GM11168 (cell line): ENCODE results near the gene RPTN.
"Not testable (repeated sequence)": the region's sequence is repeated elsewhere in the genome, so short reads cannot be mapped to it uniquely, and the experiment has no call there.

Experiments used
- in situ Hi-C: fragments of 300-500 bp; cut with MboI; formaldehyde crosslinking; loops from one replicate; pipeline ENCODE4 v1.12.0; 2022; ENCODE audit warnings: low sequenced_read_pairs; ENCODE audit not compliant: unreplicated experiment

RPTN gene

DNA sequence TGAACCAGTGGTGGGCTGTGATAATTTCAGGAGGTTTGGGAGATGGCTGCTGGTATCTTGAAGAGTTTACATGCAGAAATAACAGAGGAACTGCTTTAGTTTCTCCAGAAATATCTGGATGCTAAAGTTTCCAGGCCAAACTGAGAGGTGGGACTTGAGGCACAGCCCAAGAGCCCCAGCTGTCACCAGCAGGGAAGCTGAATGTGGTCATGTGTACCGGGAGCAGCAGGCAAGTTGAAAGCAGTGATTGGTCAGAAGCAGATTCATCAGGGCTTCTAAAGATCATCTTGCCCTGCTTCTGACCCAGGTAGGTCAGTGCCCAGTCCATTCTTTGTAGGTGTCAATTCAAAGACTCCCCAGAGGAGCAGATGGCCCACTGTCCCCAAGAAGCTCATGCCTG lies 7.9 kb upstream of the RPTN start:
- in situ Hi-C loops, result no loop called here

GRCh38 chr1:152165286-152166077 lies 6.5 kb upstream of the RPTN start:
- in situ Hi-C loops, result no loop called here

GRCh38 chr1:152164517-152165136 lies 5.6 kb upstream of the RPTN start:
- in situ Hi-C loops, result no loop called here

GRCh38 chr1:152162792-152163463 lies 3.9 kb upstream of the RPTN start:
- in situ Hi-C loops, result no loop called here

DNA sequence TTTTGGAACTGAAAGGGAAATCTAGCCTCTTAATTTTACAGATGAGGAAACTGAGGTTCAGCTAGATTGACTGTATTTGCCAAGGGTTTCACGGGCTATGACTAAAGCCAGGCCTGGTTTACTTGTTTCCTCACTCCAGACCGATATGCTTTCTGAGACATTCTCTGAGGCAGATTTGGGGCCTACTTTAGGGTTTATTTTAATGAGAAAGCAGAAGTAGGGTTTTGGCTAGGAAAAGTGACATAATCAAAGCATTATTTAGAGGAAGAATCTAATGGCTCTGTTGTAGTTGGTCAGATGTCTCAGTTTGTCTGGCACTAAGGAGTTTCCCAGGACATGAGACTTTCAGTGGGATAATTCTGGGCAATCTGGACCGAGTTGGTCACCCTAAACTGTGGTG lies 1.5 kb upstream of the RPTN start:
- in situ Hi-C loops, result no loop called here

GRCh38 chr1:152153996-152154395 lies 5.0 kb downstream of the RPTN start:
- in situ Hi-C loops, result no loop called here

GRCh38 chr1:152151646-152152045 lies 7.4 kb downstream of the RPTN start:
- in situ Hi-C loops, result no loop called here

GRCh38 chr1:152148981-152149380 lies 10.0 kb downstream of the RPTN start:
- in situ Hi-C loops, result no loop called here

- in situ Hi-C loops, result no loop called here
Measured at GRCh38 chr1:152148051-152148450, 11.0 kb downstream of the RPTN start.

DNA sequence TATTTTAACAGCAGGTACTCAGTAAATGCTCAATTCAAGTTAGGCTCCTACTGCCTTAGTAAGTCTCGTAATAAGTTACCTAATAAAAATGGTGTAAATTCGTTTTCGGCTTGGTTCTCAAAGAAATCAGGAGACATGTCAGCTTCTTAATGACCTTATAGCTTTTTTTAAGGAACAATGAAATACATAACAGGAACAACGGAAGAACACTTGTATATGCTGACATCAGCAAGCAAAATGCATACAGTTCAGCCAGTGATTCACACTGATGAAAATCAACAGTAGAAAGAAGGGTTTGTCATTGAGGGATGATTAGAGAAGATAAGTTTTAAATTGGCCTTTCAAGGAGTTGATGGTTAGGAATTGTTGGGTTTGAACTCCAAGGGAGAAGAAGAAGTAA lies 13.3 kb downstream of the RPTN start:
- in situ Hi-C loops, result no loop called here

- in situ Hi-C loops, result not testable (repeated sequence)
Measured at GRCh38 chr1:152144674-152145183, 14.3 kb downstream of the RPTN start.

GRCh38 chr1:152143150-152143887 lies 15.7 kb downstream of the RPTN start:
- in situ Hi-C loops, result no loop called here

GRCh38 chr1:152141971-152142584 lies 16.9 kb downstream of the RPTN start:
- in situ Hi-C loops, result no loop called here

- in situ Hi-C loops, result no loop called here
Measured at GRCh38 chr1:152137215-152137614, 21.8 kb downstream of the RPTN start.

DNA sequence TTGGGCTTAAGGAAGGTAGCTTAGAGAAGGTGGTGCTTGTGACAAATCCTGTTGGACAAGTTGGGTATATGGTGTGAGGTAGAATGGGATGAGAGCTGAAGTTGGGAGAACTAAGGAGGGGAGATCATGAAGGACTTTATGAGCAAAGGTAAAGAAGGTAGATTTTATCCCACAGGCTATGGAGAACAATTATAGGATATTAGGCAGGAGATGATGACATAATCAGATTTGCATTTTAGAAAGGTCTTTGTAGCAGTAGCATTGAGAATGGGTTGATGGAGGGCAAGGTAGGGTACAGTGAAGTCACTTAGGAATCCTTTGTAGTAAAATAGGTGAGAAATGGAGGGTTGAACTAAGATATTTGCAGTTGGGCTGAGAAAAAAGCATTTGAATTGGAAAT lies 28.8 kb downstream of the RPTN start:
- in situ Hi-C loops, result no loop called here

- in situ Hi-C loops, result no loop called here
Measured at GRCh38 chr1:152127673-152128072, 31.4 kb downstream of the RPTN start.

- in situ Hi-C loops, result no loop called here
Measured at GRCh38 chr1:152125834-152126443, 33.1 kb downstream of the RPTN start.

DNA sequence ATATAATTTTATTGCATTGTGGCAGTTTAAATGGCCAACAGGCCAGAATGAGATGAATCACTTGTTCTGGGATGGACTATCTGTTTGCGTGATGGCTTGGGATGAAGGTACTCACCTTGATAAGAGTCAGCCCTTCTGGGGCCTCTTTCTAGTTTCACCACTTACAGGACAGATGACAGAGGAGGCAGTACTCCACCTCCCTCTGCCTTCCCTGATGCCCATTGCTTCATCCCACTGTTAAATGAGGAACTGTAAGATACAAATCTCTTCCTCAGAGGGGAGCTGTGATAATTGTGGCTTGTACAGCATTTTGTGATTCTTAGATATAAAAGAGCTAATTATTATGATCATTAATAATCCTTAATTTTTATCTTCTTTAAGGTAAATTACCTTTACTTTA lies 40.1 kb downstream of the RPTN start:
- in situ Hi-C loops, result no loop called here

DNA sequence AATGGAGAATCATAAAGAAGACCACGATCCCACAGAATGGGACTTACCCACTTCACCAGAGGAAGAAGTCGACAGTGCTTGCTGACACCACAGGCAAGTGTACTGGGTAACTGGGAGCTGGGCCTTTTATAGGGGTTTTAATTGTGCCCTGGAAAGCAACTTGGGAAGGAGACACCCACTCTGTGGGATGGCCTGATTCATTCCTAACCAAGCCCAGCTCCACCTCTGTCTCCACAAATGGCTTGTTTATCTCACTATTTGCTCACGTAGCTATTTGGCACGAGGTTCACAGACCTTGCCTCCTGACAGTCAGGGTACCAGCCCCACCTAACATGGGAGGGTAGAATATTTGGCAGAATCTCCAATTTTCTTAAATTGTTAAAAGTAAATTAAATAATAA lies 43.7 kb downstream of the RPTN start, which contains the start of gene TCHH:
Gene TCHH (minus strand): TSS at position 101 of the 400 bp plus-strand sequence. CDS start 1,364 bp downstream, outside the sequence.
- in situ Hi-C loops, result no loop called here
